ENCODE results near the gene CPNE5. TPM values are rescaled to one million over a fixed set of nuclear protein-coding genes. Genes with fewer than 3 reads are reported as not detected.

CPNE5 gene
- total RNA-seq, 1 experiment from 2014 or later = 0.37 TPM

GRCh38 chr6:36719126-36719525, 120.1 kb downstream of the CPNE5 start:
- DNase-seq = no peak
- H3K79me2 ChIP-seq (ENCODE audit: low read depth) = no peaks in the 10 kb centered on the region
- ChIA-PET CTCF (no interaction called here), POLR2A (ENCODE audit: unreplicated experiment) (no interaction called here)
- no peak overlapping the region for H3K4me3 ChIP-seq
- H3K27me3 ChIP-seq (ENCODE audit: insufficient read depth, low read depth) = no peaks in the 10 kb centered on the region
- H3K36me3 ChIP-seq (ENCODE audit: low read depth) = no peaks in the 10 kb centered on the region
- no peaks in the 10 kb centered on the region for H3K9me3 ChIP-seq (ENCODE audit: insufficient read depth, low read depth)
- intact Hi-C loops (cut with micrococcal nuclease; ENCODE audit: unreplicated experiment) = no loop called here
- H2AFZ ChIP-seq = no peak overlapping the region
- BruUV-seq (replicated peaks) = no TSS peak
- no peaks in the 10 kb centered on the region for H3F3A ChIP-seq (ENCODE audit: insufficient read depth, low read depth)
- H3K4me1 ChIP-seq (replicated peaks; ENCODE audit: insufficient read depth) = no peaks in the 10 kb centered on the region
- H4K20me1 ChIP-seq (ENCODE audit: insufficient read depth) = no peaks in the 10 kb centered on the region
- H3K9me2 ChIP-seq (ENCODE audit: insufficient read depth) = no peaks in the 10 kb centered on the region
- H3K27ac ChIP-seq = no peak overlapping the region
- TF ChIP-seq EZH2 (IDR thresholded peaks at IDR 0.05; ENCODE audit: low read depth) (no peak), CTCF (conservative IDR thresholded peaks at IDR 0.05) (no peak)
- H3K4me2 ChIP-seq = no peak overlapping the region

- H3K27ac ChIP-seq = no peak overlapping the region
- no peaks in the 10 kb centered on the region for H3K36me3 ChIP-seq (ENCODE audit: low read depth)
- H3K4me1 ChIP-seq (replicated peaks; ENCODE audit: insufficient read depth) = no peaks in the 10 kb centered on the region
- no peaks in the 10 kb centered on the region for H3K79me2 ChIP-seq (ENCODE audit: low read depth)
- H3K9me3 ChIP-seq (ENCODE audit: insufficient read depth, low read depth) = no peaks in the 10 kb centered on the region
- no peak overlapping the region for H3K4me3 ChIP-seq
- TF ChIP-seq CTCF (conservative IDR thresholded peaks at IDR 0.05) (no peak), EZH2 (IDR thresholded peaks at IDR 0.05; ENCODE audit: low read depth) (no peak)
- ChIA-PET POLR2A (ENCODE audit: unreplicated experiment) (no interaction called here), CTCF (no interaction called here)
- no peaks in the 10 kb centered on the region for H3F3A ChIP-seq (ENCODE audit: insufficient read depth, low read depth)
- no TSS peak for BruUV-seq (replicated peaks)
- no peaks in the 10 kb centered on the region for H3K27me3 ChIP-seq (ENCODE audit: insufficient read depth, low read depth)
- H4K20me1 ChIP-seq (ENCODE audit: insufficient read depth) = no peaks in the 10 kb centered on the region
- no peak overlapping the region for H2AFZ ChIP-seq
- intact Hi-C loops (cut with micrococcal nuclease; ENCODE audit: unreplicated experiment) = no loop called here
- H3K9me2 ChIP-seq (ENCODE audit: insufficient read depth) = no peaks in the 10 kb centered on the region
- no peak for DNase-seq
- no peak overlapping the region for H3K4me2 ChIP-seq
Observed at GRCh38 chr6:36718560-36718959, 120.7 kb downstream of the CPNE5 start.

- BruUV-seq (replicated peaks) = no TSS peak
- ChIA-PET POLR2A (ENCODE audit: unreplicated experiment) (interaction anchor here (0.7 kb wide), 1 partner anchor 80 kb away, joined by 3 read pairs; no protein-coding TSS in a partner anchor), CTCF (no interaction called here)
- H2AFZ ChIP-seq = no peak overlapping the region
- no peaks in the 10 kb centered on the region for H4K20me1 ChIP-seq (ENCODE audit: insufficient read depth)
- H3K27ac ChIP-seq = no peak overlapping the region
- H3K4me3 ChIP-seq = no peak overlapping the region
- no peaks in the 10 kb centered on the region for H3K9me3 ChIP-seq (ENCODE audit: insufficient read depth, low read depth)
- H3F3A ChIP-seq (ENCODE audit: insufficient read depth, low read depth) = no peaks in the 10 kb centered on the region
- no peaks in the 10 kb centered on the region for H3K27me3 ChIP-seq (ENCODE audit: insufficient read depth, low read depth)
- H3K9me2 ChIP-seq (ENCODE audit: insufficient read depth) = no peaks in the 10 kb centered on the region
- H3K79me2 ChIP-seq (ENCODE audit: low read depth) = no peaks in the 10 kb centered on the region
- no peak overlapping the region for H3K4me2 ChIP-seq
- TF ChIP-seq CTCF (conservative IDR thresholded peaks at IDR 0.05) = no peak
- TF ChIP-seq EZH2 (IDR thresholded peaks at IDR 0.05; ENCODE audit: low read depth) = no peak
- DNase-seq = no peak
- intact Hi-C loops (cut with micrococcal nuclease; ENCODE audit: unreplicated experiment) = no loop called here
- H3K4me1 ChIP-seq (replicated peaks; ENCODE audit: insufficient read depth) = no peaks in the 10 kb centered on the region
- no peaks in the 10 kb centered on the region for H3K36me3 ChIP-seq (ENCODE audit: low read depth)
Observed at GRCh38 chr6:36717871-36718540, 121.2 kb downstream of the CPNE5 start.

Measured in PC-9 (cell line).